GM12874 (cell line): ENCODE results near the gene UQCR10.

Experiments used
- CTCF ChIP-seq: IDR thresholded peaks from 2 replicates; pipeline ENCODE4 v1.5.1; 2011; ENCODE audit warnings: low read depth, mild to moderate bottlenecking, control low read depth, low read length, moderate library complexity; ENCODE audit not compliant: insufficient read depth

The UQCR10 gene

GRCh38 chr22:29816539-29816938, 49.4 kb downstream of the UQCR10 start:
- TF ChIP-seq CTCF = no peak

- TF ChIP-seq CTCF = no peak
Observed at GRCh38 chr22:29816980-29817379, 49.8 kb downstream of the UQCR10 start.

GRCh38 chr22:29817724-29818123, 50.6 kb downstream of the UQCR10 start:
- TF ChIP-seq CTCF = no peak

- no peak for TF ChIP-seq CTCF
Observed at GRCh38 chr22:29819501-29819900, 52.3 kb downstream of the UQCR10 start.
